DLD1 (cell line): Measurements from ENCODE around the gene NLGN3.

ENCODE experiments used
- in situ Hi-C: cut with HindIII; loops from 2 replicates; pipeline ENCODE4 v1.10.0; 2017; ENCODE audit warnings: low sequenced_read_pairs

Gene NLGN3

GRCh38 chrX:71118032-71118984, 26.3 kb upstream of the NLGN3 start, which contains the start of gene MED12:
MED12 (plus strand) TSS chrX:71118596; CDS start chrX:71118755, 159 bp downstream.
- in situ Hi-C loops: no loop called here

- in situ Hi-C loops: no loop called here
Observed at GRCh38 chrX:71118985-71119535, 25.6 kb upstream of the NLGN3 start.

- in situ Hi-C loops: no loop called here
Observed at GRCh38 chrX:71128166-71128833, 16.3 kb upstream of the NLGN3 start.

- in situ Hi-C loops: no loop called here
Observed at GRCh38 chrX:71128915-71129765, 15.5 kb upstream of the NLGN3 start.

GRCh38 chrX:71131510-71131909, 13.1 kb upstream of the NLGN3 start:
- in situ Hi-C loops: no loop called here

GRCh38 chrX:71140440-71140839, 4.2 kb upstream of the NLGN3 start:
- in situ Hi-C loops: no loop called here

- in situ Hi-C loops: no loop called here
Observed at GRCh38 chrX:71143508-71143907, 1.1 kb upstream of the NLGN3 start.

GRCh38 chrX:71147496-71148277, 3.0 kb downstream of the NLGN3 start:
- in situ Hi-C loops: no loop called here

- in situ Hi-C loops: no loop called here
Observed at GRCh38 chrX:71148278-71148663, 3.6 kb downstream of the NLGN3 start.

GRCh38 chrX:71151366-71151765, 6.7 kb downstream of the NLGN3 start:
- in situ Hi-C loops: no loop called here

- in situ Hi-C loops: no loop called here
Observed at GRCh38 chrX:71154196-71154595, 9.6 kb downstream of the NLGN3 start.

- in situ Hi-C loops: no loop called here
Observed at GRCh38 chrX:71154641-71155040, 10.0 kb downstream of the NLGN3 start.

- in situ Hi-C loops: no loop called here
Observed at GRCh38 chrX:71158603-71159002, 14.0 kb downstream of the NLGN3 start.

- in situ Hi-C loops: no loop called here
Observed at GRCh38 chrX:71159335-71159734, 14.7 kb downstream of the NLGN3 start.

GRCh38 chrX:71160475-71160874, 15.8 kb downstream of the NLGN3 start:
- in situ Hi-C loops: no loop called here

- in situ Hi-C loops: no loop called here
Observed at GRCh38 chrX:71162981-71163380, 18.3 kb downstream of the NLGN3 start.

GRCh38 chrX:71164071-71164470, 19.4 kb downstream of the NLGN3 start:
- in situ Hi-C loops: no loop called here

GRCh38 chrX:71166461-71166860, 21.8 kb downstream of the NLGN3 start:
- in situ Hi-C loops: no loop called here

GRCh38 chrX:71167031-71167781, 22.6 kb downstream of the NLGN3 start:
- in situ Hi-C loops: no loop called here
